A673 (cell line): ENCODE data around the gene IGF2R. TPM values are rescaled to one million over a fixed set of nuclear protein-coding genes. Genes with fewer than 3 reads are reported as not detected.

Source experiments
- BruUV-seq: library from RNA; stranded (reverse); fragments of 400-500 nt; replicated peaks from 2 replicates; lab custom pipeline; 2021; lab: Mats Ljungman, UMichigan
- CTCF ChIA-PET: fragments of 300-600 bp; sonication (Branson Sonifier 250); formaldehyde crosslinking; loops from one replicate; lab custom pipeline; 2022; ENCODE audit warnings: antibody characterized with exemption; lab: Charles Lee
- POLR2A ChIA-PET: fragments of 300-600 bp; sonication (Branson Sonifier 250); formaldehyde crosslinking; loops from one replicate; lab custom pipeline; 2022; ENCODE audit warnings: antibody characterized with exemption; ENCODE audit not compliant: low non-redundant PET; lab: Charles Lee
- DNase-seq: peaks from one replicate; pipeline ENCODE4 v3.0.0-alpha.2; 2015; ENCODE audit warnings: low spot score
- H3K27ac ChIP-seq: fragments of 200-600 bp; sonication (generic); 2 replicates; pipeline ENCODE4 v1.5.1; 2016; ENCODE audit warnings: mixed run types, low read depth, mild to moderate bottlenecking, mixed read lengths, antibody characterized with exemption, low read length; ENCODE audit not compliant: poor library complexity, severe bottlenecking
- H3K27me3 ChIP-seq: fragments of 200-600 bp; sonication (generic); replicated peaks from 2 replicates; pipeline ENCODE4 v1.6.1; 2017; ENCODE audit warnings: mixed run types, low read depth, mild to moderate bottlenecking, mixed read lengths, antibody characterized with exemption, low read length; ENCODE audit not compliant: insufficient read depth, poor library complexity
- H3K36me3 ChIP-seq: fragments of 200-600 bp; sonication (generic); 2 replicates; pipeline ENCODE4 v1.6.1; 2016; ENCODE audit warnings: mixed run types, mild to moderate bottlenecking, mixed read lengths, antibody characterized with exemption, low read length; ENCODE audit not compliant: insufficient read depth, poor library complexity, severe bottlenecking
- H3K4me1 ChIP-seq: fragments of 200-600 bp; sonication (generic); 2 replicates; pipeline ENCODE4 v1.6.1; 2017; ENCODE audit warnings: mixed run types, mild to moderate bottlenecking, mixed read lengths, antibody characterized with exemption, low read length; ENCODE audit not compliant: insufficient read depth, poor library complexity, severe bottlenecking
- H3K4me3 ChIP-seq: fragments of 200-600 bp; sonication (generic); 2 replicates; pipeline ENCODE4 v1.5.1; 2016; ENCODE audit warnings: low read depth, mixed run types, mild to moderate bottlenecking, mixed read lengths, low read length; ENCODE audit not compliant: poor library complexity, severe bottlenecking
- H3K9me3 ChIP-seq: fragments of 200-600 bp; sonication (generic); 2 replicates; pipeline ENCODE4 v1.6.1; 2016; ENCODE audit warnings: mixed run types, low read depth, mild to moderate bottlenecking, mixed read lengths, antibody characterized with exemption, low read length; ENCODE audit not compliant: poor library complexity, severe bottlenecking
- CTCF ChIP-seq: fragments of 300-800, 200-600 bp; sonication (generic); conservative IDR thresholded peaks from 2 replicates; pipeline ENCODE4 v1.5.1; 2017; ENCODE audit warnings: low read depth, mild to moderate bottlenecking, antibody characterized with exemption, low read length, moderate library complexity, mixed read lengths
- EZH2 ChIP-seq: fragments of 200-600 bp; sonication (generic); IDR thresholded peaks from 2 replicates; pipeline ENCODE4 v1.6.1; 2017; ENCODE audit warnings: borderline replicate concordance, low read depth, mild to moderate bottlenecking, mixed read lengths, antibody characterized with exemption, low read length; ENCODE audit not compliant: poor library complexity, severe bottlenecking
- intact Hi-C: fragments of 100-400 bp; cut with micrococcal nuclease; formaldehyde crosslinking; loops from one replicate; pipeline ENCODE4 v1.10.0; 2022; ENCODE audit not compliant: unreplicated experiment
- total RNA-seq: library from RNA; stranded (reverse); gene quantifications from 2 replicates; pipeline ENCODE4 v1.2.3, GENCODE V29; 2021

IGF2R gene
- total RNA-seq, 1 experiment from 2014 or later = 67.4 TPM

- no peaks in the 10 kb centered on the region for H3K4me1 ChIP-seq
- ChIA-PET POLR2A (no interaction called here), CTCF (no interaction called here)
- H3K9me3 ChIP-seq = peaks cover 3% of the 10 kb centered on the region
- H3K4me3 ChIP-seq = no peak overlapping the region
- TF ChIP-seq EZH2 = no peak
- no peak for TF ChIP-seq CTCF
- intact Hi-C loops = no loop called here
- no TSS peak for BruUV-seq
- no peak for DNase-seq
- peaks cover 7% of the 10 kb centered on the region for H3K27me3 ChIP-seq
- no peaks in the 10 kb centered on the region for H3K36me3 ChIP-seq
- no peak overlapping the region for H3K27ac ChIP-seq
Observed at GRCh38 chr6:159931846-159932245, 37.0 kb upstream of the IGF2R start.

GRCh38 chr6:159933077-159933476 lies 35.8 kb upstream of the IGF2R start:
- intact Hi-C loops = no loop called here
- TF ChIP-seq EZH2 (no peak), CTCF (no peak)
- H3K27me3 ChIP-seq = peaks cover 7% of the 10 kb centered on the region
- no peaks in the 10 kb centered on the region for H3K4me1 ChIP-seq
- POLR2A ChIA-PET = no interaction called here
- BruUV-seq = no TSS peak
- H3K36me3 ChIP-seq = no peaks in the 10 kb centered on the region
- CTCF ChIA-PET = no interaction called here
- H3K9me3 ChIP-seq = peaks cover 3% of the 10 kb centered on the region
- H3K4me3 ChIP-seq = no peak overlapping the region
- no peak overlapping the region for H3K27ac ChIP-seq
- DNase-seq = no peak

DNA sequence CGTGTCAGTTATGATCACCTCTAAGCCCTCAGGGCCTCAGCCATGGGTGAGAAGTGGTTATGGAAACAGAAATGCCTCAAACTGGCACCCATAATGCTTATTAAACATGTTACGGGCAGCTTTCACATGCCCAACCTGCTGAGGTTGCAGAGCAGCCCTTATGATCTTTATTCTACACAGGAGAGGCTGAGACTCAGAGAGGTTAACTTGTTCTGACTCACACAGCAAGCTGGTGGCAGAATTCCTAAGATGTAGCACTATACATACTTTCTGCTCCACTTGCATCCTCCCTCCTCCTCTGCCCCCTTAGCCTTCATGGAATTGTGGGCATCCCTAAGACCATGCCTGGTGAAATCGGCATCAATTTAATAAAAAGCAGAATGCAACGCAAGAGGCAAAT lies 34.7 kb upstream of the IGF2R start:
- intact Hi-C loops = no loop called here

More for the DNA sequence above, 34.7 kb upstream of the IGF2R start:
- no TSS peak for BruUV-seq
- Histone ChIP-seq H3K4me3 (no peak overlapping the region), H3K27me3 (peaks cover 7% of the 10 kb centered on the region), H3K36me3 (no peaks in the 10 kb centered on the region), H3K4me1 (no peaks in the 10 kb centered on the region), H3K9me3 (peaks cover 3% of the 10 kb centered on the region), H3K27ac (no peak overlapping the region)
- no peak for DNase-seq
- TF ChIP-seq EZH2 = no peak
- no peak for TF ChIP-seq CTCF
- CTCF ChIA-PET = interaction anchor here (1.1 kb wide), 1 partner anchor 154 kb away, joined by 3 read pairs; no protein-coding TSS in a partner anchor
- POLR2A ChIA-PET = no interaction called here
